SHP77 treated with DMSO at 0.1 percent for 48 hours (cell line): ENCODE measurements around the gene SLC39A5.
A peak's percentile ranks its signal among the peaks of the same experiment; 100 is the strongest.

ENCODE experiments used
- DNase-seq: peaks from one replicate; lab custom pipeline; 2025; lab: John Stamatoyannopoulos, UW

The SLC39A5 gene

DNA sequence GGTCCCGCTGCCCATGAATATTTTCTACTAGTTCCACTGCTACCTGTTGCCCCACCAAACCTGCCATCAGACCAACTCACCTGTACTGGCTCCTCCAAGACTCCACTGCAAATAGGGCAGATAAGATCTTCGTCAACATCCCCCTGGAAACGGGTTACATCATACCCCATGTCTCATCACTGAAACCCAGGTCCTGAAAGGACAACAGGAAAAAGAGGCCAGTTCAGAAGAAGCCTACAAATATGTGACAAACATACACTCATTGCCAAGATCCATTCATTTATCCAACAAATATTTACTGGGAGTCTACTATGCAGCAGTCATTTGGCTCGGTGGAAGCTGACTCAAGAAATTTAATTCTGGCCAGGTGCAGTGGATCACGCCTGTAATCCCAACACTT is 16.0 kb upstream of the SLC39A5 start:
- DNase-seq, result no peak

DNA sequence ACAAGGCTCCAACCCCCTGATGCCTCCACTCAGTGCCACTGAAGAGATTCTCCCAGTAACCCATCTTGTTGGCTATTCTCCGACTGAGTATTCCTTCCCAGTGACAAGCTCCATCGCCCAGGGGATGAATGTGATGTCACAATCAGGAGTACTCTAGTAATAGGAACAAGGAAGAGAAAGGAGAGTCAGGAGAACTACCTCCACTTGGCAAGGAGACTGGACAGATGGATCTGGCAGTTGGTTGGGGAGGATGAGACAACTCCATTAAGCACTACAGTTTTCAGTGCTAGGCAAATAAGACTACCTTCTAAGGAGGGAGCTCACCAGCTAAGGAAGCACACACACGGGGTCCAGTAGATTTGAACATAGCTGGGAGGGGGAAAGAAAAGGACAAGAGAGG is 13.4 kb upstream of the SLC39A5 start:
- DNase-seq, result no peak

DNA sequence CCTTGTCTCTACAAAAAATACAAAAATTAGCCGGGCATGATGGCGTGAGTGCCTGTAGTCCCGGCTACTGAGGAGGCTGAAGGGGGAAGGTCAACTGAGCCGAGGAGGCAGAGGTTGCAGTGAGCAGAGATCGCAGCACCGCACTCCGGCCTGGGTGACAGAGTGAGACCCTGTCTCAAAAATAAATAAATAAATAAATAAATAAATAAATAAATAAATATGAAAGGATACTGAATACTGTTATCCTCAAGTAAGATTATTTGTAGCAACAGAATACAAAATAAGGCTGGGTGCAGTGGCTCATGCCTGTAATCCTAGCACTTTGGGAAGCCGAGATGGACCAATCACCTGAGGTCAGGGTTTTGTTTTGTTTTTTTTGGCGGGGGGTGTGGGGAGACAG is 10.0 kb upstream of the SLC39A5 start:
- no peak for DNase-seq

DNA sequence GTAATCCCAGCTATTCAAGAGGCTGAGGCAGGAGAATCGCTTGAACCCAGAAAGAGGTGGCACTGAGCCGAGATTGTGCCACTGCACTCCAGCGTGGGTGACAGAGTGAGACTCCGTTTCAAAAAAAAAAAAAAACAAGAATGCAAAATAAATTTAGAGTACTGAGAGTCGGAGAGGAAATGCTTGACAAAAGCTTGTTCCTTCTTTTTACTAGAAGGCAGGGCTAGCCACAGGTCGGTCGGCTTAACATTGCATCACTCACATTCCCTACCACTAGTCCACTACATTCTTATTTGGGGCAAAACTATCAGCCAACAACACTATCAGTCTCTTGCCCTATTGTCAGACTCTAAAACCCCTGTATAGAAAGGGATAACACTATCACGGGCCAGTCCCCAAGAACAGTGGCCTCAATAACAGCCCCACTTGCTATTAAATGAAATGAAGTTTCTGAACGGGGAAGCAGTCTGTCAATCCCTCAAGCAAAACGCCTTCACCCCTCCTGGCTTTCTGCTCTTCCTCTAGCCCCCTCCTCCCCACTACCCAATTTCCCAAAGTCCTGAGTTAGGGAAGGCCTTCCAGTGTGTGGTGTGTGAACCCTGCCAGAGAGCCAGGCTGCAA is 9.1 kb upstream of the SLC39A5 start:
- DNase-seq, result no peak

DNA sequence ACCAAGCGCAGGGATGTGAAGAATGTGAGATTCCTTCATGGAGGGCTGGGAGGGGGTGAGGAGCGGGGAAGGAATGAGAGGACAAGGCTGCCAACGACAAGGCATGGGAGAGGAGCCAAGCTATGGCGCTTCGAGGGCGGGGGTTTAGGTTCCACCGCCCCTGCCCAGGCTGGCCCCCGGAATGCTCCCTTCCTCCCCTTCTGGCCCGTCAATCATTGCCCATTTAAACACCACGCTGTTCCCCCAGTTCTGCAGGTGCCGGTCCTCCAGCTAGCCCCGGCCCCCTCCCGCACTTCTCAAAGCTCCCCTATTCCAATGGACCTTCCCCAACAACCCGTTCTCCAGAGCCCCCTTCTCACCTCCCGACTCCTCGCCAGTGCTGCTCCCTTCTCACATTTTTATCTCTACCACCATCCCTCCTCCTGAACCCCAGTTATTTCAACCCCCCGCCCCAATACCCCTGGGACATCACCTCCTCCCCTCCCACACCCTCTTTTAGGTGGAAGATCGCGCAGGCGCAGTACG is 8.6 kb upstream of the SLC39A5 start:
- DNase-seq, result no peak

DNA sequence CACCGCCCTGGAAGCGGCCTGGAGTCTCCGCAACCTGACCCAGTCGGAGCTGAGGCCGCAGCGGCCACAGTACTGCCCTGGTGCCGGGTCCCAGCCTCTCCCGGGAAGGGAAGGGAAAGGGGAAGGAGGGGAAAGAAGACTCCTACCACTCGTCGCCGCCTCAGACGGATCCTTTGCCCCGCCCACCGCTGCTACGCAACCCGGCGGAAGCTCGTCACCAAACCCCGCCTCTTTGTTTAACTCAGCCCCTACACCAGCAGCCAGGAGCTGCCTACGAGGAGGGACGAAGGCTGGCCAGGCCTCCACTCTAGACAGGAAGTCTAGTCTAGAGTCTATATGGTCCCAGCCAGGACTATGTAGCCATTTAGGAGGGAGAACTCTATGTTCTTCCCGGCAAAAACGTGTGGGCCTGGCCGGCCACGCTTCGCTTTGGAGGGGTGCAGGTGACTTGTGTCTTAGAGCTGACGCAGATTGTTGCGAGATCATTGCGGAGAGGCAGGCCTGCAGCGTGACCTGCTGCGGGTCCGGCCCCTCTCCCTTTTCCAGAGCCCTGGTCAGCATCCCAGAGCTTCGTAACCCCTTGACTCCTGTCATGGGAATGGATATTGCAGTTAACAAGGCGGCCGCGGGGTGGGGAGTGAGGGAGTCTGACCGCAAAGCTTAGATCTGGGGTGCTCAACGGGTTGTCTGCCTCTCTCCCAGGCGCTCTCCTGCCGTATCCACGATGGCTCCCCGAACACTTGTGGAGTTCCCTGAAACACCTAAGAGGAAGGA is 7.9 kb upstream of the SLC39A5 start, which contains the start of gene RNF41:
RNF41 (minus strand) TSS at position 166 of the 774 bp plus-strand sequence. CDS start 7,875 bp downstream, outside the sequence.
- peak; percentile 87 for DNase-seq

DNA sequence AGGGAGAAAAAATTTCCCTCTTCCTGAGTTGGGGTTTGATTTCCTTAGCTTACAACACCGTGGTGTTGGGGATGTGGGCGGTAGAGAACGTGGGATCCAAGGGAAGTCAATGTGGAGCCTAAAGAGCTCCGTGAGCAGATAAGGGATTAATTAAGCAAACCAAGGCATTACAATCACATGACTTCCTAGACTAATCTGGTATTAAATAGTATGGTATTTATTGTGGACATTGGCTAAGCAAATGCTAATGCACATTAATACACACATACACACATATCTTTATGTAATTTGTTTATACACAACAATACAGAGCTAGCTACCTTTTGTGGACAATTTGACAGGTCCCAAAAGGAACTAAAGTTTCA is 7.3 kb upstream of the SLC39A5 start:
- DNase-seq, result no peak

DNA sequence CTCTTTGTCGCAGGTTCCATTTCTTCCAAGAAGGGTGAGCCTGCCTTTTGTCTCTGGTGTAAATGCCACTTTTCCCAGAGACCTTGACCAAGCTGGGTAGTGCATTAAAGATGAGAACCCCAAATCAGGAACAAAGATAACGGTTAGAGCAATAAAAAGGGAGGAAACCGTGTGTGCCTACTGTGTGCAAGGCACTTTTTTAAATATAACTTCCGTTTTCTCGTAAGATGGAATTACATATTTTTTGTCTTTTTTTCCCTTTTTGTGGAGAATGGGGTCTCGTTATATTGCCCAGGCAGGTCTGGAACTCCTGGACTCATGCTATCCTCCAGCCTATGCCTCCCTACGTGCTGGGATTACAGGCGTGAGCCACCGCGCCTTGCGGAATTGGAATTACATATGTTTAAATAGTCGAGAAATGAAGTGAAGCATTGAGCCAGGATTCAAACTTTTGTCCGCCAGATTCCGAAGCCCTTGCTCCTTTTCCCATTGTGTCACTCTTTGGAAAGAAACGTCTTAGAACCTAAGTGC is 6.2 kb upstream of the SLC39A5 start:
- no peak for DNase-seq

DNA sequence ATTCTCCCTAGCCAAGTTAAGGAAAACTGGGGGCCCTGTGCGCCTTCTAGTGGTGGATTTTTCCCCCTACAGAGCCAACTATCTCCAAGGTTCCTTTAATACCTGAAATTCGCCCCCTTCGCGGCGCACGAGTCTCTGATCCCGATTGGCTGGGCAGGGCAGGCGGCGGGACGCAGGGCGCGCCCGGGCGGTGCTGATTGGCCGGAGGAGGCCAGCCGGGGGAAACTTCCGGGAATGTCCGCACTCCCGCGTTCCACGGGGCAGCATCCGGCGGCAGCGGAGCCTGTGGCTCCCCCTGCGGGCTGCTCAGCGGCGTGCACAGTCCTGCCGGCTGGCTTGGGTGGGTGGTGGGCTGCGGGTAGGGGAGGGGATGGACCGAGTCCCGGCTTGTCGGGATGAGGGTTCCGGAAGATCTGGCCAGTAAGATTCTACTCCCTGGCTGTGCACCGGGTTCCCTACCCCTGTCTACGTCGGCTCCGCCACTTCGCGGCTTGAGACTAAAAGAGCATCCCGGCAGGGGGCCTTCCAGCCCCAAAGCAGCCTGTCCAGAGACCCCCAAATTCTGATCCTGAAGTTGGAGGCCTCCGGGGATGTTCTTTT is 5.6 kb upstream of the SLC39A5 start, which contains the start of gene NABP2:
NABP2 (plus strand) TSS at position 241 of the 600 bp plus-strand sequence. CDS start 515 bp downstream, outside the sequence.
- peak; percentile 95 for DNase-seq

DNA sequence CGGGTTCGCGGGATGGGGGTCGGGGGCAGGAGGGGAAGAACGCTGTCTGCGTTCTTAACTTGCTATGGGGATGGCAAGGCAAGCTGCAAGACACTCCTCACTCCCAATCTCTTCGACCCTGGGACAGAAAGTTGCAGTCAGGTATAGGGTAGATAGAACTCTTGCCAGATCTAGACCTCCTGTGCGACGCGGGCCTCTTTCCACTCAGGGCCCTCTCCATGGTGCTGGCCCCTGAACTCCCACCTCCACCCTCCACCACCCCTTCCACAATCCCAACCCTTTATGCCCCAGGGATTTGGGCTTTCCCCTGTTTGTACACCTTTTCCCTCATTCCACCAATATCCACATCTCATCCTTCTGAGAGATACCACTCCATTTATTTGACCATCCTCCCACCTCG is 4.9 kb upstream of the SLC39A5 start:
- DNase-seq, result no peak

DNA sequence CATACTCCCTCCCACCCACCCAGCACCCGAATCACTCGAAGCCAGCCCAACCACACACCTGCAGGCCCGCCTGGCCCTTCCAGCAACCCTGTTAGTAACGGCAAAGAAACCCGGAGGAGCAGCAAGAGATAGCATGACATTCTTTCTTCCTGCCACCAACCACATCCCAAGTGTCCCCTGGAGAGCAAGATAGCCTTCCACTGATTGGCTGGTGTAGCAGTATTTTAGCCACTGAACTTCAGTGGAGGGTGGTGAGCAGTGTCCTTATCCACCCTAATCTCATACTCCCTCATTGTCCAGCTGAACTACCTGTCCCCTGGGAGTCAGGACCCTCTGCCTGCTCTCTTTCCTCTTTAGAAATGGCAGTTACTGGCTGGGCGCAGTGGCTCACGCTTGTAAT is 769 bp upstream of the SLC39A5 start:
- no peak for DNase-seq

DNA sequence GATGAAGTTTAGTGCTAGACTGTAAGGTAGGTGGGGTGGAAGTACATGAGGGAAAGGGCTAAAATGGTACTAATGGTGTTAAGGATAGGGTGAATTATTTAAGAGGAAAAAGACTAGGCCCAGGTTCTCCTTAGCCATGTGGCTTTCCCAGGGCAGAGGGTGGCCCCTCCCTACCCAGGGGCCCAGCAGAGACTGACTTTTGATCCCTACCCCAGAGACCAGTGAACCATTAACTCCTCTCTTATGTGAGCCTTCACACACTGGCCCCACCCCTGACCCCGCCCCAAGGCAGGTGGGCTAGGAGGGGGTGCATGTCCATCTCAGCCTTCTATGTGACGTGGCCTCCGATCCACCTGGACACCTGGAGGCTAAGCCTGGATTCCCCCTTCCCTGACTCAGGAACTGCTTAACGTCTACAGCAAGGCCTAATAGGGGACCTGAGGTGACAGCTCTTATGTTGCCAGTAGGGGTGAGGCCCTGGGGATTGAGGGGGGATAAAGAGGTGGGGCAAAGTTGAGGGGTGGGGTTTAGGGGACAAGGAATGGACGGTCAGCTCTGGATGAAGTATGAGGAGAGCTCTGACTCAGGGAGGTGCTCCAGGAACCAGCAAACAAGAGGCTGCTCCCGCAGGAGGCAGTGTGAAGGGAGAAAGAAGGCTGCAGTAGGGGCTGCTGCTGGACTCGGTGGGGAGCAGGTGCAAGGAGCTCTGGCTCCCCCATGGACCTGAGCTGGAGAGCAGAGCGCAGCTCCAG is 757 bp downstream of the SLC39A5 start:
- no peak for DNase-seq

DNA sequence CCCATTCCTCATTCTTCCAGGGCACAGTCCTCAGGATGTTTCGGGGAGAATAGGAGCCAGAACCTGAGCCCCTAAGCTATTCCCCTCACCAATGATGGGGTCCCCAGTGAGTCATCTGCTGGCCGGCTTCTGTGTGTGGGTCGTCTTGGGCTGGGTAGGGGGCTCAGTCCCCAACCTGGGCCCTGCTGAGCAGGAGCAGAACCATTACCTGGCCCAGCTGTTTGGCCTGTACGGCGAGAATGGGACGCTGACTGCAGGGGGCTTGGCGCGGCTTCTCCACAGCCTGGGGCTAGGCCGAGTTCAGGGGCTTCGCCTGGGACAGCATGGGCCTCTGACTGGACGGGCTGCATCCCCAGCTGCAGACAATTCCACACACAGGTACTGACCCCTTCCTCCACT is 1.3 kb downstream of the SLC39A5 start:
- DNase-seq, result no peak

DNA sequence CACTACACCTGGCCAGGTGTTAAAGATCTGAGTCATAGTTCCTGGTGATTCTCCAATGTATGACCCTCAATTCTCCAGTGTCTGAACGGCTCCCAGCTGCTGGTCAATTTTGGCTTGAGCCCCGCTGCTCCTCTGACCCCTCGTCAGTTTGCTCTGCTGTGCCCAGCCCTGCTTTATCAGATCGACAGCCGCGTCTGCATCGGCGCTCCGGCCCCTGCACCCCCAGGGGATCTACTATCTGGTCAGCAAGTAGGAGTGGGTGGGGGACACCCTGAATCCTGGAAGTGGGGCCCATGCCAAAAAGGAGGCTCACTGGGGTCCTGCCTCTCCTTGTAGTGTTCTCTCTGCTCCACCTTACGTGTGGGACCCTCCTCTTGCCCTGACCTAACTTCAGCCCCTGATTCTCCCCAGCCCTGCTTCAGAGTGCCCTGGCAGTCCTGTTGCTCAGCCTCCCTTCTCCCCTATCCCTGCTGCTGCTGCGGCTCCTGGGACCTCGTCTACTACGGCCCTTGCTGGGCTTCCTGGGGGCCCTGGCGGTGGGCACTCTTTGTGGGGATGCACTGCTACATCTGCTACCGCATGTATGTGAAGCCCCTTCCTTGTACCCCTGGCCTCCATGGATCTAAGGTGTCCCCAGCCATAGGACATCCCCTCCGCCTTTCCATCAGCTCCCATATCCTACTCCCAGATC is 5.0 kb downstream of the SLC39A5 start:
- no peak for DNase-seq

DNA sequence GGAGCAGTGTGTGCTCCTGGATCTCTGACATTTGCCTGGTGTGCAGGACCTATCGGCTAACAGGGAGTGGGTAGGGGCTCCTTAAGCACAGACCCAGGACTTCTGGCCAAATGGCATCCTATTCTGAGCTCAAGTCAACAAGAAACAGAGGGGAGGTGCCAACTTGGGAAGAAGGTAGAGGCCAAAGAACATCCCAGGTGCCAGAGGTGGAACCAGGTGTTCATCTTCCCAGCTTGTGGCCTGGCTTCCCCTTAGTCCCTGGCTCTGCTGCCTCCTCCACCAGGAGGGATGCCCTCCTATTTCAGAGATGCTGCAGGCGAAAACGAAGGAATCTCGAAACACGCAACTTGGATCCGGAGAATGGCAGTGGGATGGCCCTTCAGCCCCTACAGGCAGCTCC is 6.2 kb downstream of the SLC39A5 start:
- no peak for DNase-seq

DNA sequence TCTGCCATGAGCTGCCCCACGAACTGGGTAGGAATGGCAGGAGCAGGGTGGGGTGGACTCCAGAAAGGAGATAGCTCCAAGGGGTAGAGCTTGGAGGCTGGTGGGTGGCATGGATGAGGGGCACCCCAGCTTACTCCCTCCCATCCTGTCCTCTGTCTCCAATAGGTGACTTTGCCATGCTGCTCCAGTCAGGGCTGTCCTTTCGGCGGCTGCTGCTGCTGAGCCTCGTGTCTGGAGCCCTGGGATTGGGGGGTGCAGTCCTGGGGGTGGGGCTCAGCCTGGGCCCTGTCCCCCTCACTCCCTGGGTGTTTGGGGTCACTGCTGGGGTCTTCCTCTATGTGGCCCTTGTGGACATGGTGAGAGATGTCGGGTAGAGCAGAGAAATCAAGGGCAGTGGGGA is 7.1 kb downstream of the SLC39A5 start:
- DNase-seq, result no peak

DNA sequence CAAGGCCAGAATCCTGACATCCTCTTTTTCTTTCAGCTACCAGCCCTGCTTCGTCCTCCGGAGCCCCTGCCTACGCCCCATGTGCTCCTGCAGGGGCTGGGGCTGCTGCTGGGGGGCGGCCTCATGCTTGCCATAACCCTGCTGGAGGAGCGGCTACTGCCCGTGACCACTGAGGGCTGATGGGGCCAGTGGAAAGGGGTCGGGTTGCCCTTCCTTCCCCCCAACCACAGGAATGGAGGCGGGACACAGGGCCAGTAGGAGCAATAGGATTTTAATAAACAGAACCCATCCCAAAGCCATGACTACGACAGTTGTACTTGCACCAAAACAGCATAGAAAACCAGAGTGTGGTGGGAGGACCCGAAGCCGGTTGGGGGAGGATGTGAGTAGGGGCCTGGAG is 7.7 kb downstream of the SLC39A5 start:
- no peak for DNase-seq

DNA sequence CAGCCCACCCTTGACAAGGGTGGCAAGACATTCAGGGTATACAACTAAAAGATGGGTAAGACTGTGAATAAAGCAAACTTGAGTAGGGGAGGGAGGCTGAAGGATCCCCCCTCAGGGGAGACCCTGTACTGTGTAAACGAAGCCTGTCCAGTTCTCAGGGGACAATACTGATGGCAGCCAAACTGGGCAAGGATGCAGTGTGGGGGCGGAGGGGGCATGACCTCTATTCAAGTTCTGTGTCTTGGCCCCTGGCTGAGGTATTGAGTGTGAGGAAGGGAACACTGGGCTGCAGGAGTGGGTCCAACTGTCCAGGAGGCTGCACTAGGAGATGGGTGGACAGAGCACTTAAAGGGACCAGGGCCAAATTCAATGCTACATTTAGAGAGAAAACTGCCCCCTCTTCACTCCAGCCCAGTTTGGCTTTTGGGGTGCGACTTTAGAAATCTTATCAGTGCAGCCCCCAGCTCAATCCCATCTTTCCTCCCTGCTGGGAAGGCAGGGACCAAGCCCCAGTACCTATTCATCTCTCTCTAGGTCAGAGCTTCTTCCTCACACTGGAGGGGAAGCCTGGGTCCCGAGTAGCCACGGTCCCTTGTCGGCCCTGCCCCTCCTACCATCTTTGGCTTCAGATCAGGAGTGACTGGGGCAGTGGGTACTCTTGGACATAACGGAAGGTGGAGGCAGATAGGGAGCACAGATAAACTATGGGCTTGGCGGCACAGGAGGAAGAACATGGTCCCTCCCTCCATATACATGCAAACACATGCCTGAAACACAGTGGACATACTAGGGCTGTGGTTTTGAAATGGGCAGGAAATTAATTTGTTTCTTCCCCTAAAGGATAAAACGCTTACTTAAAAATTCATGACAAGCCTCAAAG is 11.8 kb downstream of the SLC39A5 start:
- DNase-seq, result no peak

DNA sequence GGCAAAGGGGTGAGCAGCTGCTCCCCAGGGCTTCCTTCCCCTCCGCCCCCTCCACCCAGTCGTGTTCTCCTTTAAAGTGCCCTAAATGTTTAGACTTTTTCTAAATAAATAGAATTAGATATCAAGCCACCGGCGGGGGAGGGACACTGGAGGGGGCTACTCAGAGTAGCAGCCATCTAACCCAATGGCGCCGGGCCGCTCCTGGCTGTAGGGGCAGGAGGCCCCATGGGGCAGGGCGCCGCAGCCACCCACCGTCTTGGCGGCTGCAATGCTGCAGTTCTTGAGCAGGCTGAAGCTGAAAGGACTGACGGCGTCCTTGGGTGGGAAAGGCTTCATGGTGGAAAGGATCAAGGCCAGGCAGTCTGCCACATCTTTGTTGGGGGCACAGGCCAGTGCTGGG is 13.1 kb downstream of the SLC39A5 start:
- DNase-seq, result no peak

DNA sequence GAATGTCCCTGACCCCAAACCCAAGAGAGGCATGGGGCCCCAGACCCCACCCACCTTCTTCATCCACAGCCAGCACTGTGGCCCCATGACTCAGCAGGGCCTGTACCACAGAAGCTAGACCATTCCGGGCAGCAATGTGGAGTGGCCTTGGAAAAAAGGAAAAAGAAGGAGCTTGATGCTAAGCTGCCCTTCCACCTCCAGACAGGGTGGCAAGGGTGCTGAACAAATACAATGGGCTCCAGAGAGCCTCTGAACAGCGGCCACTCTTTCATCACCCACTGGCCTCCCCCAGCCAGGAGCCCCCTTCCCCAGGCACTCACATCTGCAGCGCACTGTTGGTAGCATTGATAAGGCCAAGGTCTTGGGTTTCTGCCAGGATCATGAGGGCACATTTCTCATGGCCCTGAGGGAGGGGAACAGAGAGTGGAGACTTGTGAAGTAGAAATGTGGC is 13.9 kb downstream of the SLC39A5 start:
- no peak for DNase-seq
